Urinary bladder (tissue), 4 donors: ENCODE measurements around the gene KCNIP3. TPM values are rescaled to one million over a fixed set of nuclear protein-coding genes. Genes with fewer than 3 reads are reported as not detected.

Experiments used
- DNase-seq: peaks from one replicate; pipeline ENCODE4 v3.0.0-alpha.2; 2015; ENCODE audit errors: extremely low spot score
- H3K27ac ChIP-seq: one replicate; pipeline ENCODE4 v1.5.1; 2013; ENCODE audit warnings: low read depth, mild to moderate bottlenecking, moderate library complexity
- H3K36me3 ChIP-seq: one replicate; pipeline ENCODE4 v1.6.1; 2013; ENCODE audit warnings: mild to moderate bottlenecking, moderate library complexity; ENCODE audit not compliant: insufficient read depth
- H3K4me1 ChIP-seq: one replicate; pipeline ENCODE4 v1.6.1; 2013; ENCODE audit warnings: mild to moderate bottlenecking, moderate library complexity; ENCODE audit not compliant: insufficient read depth
- H3K4me3 ChIP-seq: one replicate; pipeline ENCODE4 v1.5.1; 2013; ENCODE audit warnings: low read depth, low read length
- WGBS: extraction: QIAGEN DNeasy Blood & Tissue Kit; methylation state at CpG from one replicate; pipeline ENCODE4 v1.1.7; 2013; 5-methylcytosine and 5-hydroxymethylcytosine counted together
- polyA plus RNA-seq: library from polyadenylated mRNA; stranded (reverse); fragments of 200-250 nt; gene quantifications from one replicate; pipeline ENCODE4 v1.2.3, GENCODE V29; 2013
- total RNA-seq: library from RNA; depleted of rRNA; stranded (reverse); fragments of >200 nt; gene quantifications from one replicate; pipeline ENCODE4 v1.2.3, GENCODE V29; 2014
- donor health status: healthy with polysubstance abuse.
- donor health status: healthy.

Gene KCNIP3
- total and polyA plus RNA-seq, 2 donors, result 6.1 to 16.8 TPM

DNA sequence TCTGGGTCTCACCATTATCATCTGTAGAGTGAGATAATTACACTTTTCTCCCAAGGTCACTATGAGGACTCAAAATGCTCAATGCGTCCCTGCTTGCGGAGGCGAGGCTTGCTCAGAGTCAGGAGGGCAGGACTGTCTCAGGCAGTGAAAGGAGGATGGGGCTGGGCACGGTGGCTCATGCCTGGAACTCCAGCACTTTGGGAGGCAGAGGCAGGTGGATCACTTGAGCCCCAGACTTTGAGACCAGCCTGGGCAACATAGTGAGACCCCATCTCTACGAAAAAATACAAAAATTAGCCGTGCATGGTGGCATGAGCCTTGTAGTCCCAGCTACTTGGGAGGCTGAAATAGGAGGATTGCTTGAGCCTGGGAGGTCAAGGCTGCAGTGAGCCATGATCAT is 1.8 kb upstream of the KCNIP3 start:
- Histone ChIP-seq H3K36me3 (no peaks in the 10 kb centered on the region), H3K4me1 (no peaks in the 10 kb centered on the region), H3K4me3 (no peak overlapping the region), H3K27ac (no peak overlapping the region)
- no peak for DNase-seq
- 90% methylated on average over 6 of the region's 6 CpGs for WGBS

DNA sequence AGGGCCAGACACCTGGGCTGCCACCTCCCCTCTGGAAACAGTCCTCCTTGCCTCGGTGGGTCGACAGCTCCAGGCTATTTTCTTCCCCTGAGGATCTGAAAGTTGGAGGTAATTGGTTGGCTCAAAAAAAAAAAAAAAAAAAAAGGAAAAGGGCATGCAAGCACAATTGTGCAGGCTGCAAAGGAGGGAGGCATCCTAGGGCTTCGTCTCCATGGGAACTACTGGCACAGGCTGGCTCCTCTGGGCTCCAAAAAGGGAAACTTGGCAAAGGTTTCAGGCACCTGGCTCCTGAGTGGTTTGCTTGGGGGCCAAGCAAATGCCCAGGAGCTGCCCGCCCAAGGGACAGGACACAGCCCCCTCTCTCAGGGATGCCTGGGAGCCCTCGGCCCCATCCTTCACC is 1.1 kb upstream of the KCNIP3 start:
- Histone ChIP-seq H3K36me3 (no peaks in the 10 kb centered on the region), H3K4me3 (no peak overlapping the region), H3K4me1 (no peaks in the 10 kb centered on the region), H3K27ac (no peak overlapping the region)
- WGBS, result 74% methylated on average over 5 of the region's 5 CpGs
- DNase-seq, result no peak

DNA sequence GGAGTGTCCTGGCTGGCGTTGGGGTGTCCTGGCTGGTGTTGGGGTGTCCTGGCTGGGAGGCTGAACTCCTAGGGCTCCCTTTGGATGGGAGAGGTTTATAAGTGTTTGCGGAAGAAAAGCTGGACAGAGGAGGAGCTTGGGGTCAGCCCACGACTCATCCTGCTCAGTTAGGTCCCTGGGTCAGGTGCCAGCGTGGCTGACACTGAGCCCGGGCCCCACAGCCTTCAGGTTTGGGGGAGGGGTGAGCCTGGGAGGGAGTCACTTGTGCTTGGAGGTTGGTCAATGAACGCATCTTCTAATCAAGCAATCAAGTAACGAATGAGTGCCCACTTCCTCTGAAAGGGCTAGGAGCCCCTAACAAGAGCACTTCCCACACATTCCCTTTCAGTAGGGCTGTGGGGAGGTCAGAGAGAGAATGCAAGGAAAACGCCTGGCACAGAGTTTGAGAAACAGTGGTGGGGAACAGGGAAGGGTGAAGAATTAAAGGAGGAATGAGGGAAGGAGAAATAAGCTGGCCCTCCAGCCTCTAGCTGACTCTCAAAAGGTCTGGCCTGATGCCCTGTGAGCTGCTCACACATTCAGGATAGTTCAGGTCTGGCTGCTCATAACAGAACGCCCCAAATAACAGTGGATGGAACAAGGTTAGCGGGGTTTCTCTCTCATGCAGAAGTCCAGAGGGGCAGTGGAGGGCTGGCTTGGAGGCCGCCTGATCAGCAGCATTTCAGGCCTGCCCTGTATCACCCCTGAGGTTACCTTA is 670 bp downstream of the KCNIP3 start:
- 59% methylated on average over 11 of the region's 11 CpGs for WGBS
- Histone ChIP-seq H3K4me1 (no peaks in the 10 kb centered on the region), H3K36me3 (no peaks in the 10 kb centered on the region), H3K27ac (no peak overlapping the region), H3K4me3 (no peak overlapping the region)
- DNase-seq, result no peak

DNA sequence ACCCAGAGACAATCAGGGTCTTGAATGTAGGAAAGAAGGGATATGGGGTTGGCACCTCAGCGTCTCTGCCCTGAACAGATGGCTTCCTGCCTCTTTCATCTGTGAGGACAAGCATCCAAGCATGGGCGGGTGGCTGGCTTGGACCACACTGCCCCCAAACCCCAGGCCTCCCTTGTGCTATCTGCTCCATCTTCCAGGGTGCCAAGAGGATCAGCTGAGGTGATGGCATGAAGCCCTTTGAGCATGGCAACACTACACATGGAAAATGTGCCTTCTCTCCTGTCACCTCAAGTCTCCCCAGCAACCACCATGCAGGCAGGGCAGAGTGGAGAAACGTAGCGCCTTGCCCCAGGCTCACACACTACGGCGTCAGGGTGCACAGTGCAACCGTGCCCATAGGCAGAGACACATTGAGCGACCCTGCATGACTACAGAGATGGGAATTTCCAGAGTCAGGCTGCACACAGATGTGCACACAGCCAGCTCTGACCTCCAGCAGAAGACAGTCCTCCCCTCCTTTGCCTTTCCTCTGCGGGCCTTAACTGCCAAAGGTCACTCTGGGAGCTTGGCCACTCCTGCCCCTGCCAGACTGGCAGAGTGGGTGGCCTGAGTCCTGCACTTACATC is 1.5 kb downstream of the KCNIP3 start:
- Histone ChIP-seq H3K4me3 (no peak overlapping the region), H3K36me3 (no peaks in the 10 kb centered on the region), H3K4me1 (no peaks in the 10 kb centered on the region), H3K27ac (no peak overlapping the region)
- DNase-seq, result no peak
- 88% methylated on average over 9 of the region's 9 CpGs for WGBS

DNA sequence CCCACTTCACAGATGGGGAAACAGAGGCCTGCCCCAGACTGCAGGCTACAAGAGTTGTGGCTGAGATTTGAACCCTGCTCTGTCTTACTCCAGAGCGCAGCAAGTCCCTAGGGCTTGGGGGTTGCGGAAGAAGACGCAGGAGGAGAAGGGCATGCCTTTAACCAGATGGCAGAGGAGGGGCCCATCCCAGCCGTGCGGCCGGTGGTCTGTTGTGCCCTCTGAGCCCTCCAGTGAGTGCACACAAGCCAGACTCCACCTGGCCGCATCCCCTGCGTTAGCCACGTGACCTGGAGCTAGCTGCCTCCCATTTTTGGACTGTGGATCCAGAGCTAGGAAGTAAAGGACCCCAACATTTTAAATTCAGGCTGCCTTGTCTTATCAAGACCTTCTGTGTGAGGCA is 2.8 kb downstream of the KCNIP3 start:
- H3K36me3 ChIP-seq, result no peaks in the 10 kb centered on the region
- no peak overlapping the region for H3K27ac ChIP-seq
- H3K4me3 ChIP-seq, result no peak overlapping the region
- no peaks in the 10 kb centered on the region for H3K4me1 ChIP-seq
- no peak for DNase-seq
- 80% methylated on average over 9 of the region's 9 CpGs for WGBS

DNA sequence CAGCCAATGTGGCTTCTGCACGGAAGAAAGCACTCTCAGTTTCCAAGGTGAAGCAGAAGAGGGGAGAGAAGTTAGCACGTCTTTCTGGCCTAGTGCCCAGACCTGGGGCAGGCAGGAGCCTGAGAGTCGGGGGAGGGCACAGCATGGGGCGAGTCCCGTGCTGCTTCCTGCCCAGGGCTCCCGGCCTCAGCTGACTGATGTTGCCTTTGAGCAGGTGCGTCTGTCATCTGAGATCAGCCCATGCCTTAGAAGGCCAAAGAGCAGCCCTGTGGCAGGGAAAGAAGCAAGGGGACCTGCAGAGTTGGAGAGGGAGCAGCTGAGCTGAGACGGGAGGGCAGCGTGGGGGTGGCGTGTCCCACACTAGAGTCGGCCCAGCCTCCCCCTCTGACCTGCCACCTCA is 3.3 kb downstream of the KCNIP3 start:
- Histone ChIP-seq H3K4me1 (no peaks in the 10 kb centered on the region), H3K36me3 (no peaks in the 10 kb centered on the region), H3K4me3 (no peak overlapping the region), H3K27ac (no peak overlapping the region)
- 37% methylated on average over 11 of the region's 11 CpGs for WGBS
- DNase-seq, result peak; percentile 14

DNA sequence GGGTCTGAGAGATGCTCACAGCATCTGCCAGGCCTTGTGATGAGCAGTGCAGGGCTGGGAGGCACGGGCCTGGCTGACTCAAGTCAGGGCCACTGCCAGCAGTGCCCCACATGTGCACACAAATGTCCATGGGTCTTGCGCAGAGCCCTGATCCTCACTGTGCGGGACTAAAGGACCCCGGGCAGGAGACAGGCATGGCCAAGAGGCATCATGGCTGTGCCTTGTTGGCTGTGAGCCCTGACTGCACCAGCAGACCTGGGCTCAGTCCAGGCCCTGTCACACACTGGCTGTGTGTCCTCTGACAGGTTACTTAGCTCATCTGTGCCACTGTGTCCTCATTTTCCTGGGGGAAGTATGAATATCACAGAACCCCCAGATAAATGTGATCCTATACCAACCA is 4.0 kb downstream of the KCNIP3 start:
- no peak overlapping the region for H3K4me3 ChIP-seq
- no peaks in the 10 kb centered on the region for H3K4me1 ChIP-seq
- no peaks in the 10 kb centered on the region for H3K36me3 ChIP-seq
- no peak for DNase-seq
- WGBS, result 78% methylated on average over 4 of the region's 4 CpGs
- H3K27ac ChIP-seq, result no peak overlapping the region

DNA sequence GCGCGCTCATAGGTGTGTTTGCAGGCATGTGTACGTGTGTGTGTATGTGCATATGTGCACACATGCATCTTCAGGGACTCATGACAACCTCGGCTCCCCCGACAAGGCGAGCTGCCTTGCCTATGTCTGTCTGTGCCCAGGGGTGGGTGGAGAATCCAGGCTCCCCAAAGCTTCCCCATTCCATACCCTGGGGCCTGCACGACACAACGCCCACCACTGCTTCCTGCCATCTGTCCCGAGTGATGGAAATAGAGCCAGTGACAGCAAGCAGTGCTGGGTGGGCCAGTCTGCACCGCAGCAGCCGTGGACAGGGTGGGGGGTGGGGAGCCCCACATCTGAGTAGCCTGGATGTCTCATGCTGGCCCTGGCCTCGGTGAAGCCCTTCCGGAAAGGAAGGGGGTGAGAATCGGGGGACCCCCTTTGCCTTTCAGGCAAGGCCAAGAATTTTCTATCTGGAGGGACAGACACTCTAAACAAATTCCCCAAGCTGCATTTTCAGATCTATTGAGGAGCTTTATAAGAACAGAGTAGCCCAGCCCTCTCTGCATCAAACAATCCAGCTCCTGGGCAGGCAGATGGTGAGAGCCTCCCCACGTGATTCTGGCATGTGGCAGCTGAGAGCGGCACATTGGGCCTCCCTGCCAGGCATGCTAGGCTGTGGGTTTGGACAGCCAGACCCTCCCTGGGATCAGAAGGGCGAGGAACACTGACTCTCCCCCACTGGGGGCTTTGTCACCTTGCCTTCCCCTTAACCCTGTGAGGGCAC is 4.9 kb downstream of the KCNIP3 start:
- H3K4me1 ChIP-seq, result no peaks in the 10 kb centered on the region
- H3K36me3 ChIP-seq, result no peaks in the 10 kb centered on the region
- H3K4me3 ChIP-seq, result no peak overlapping the region
- no peak for DNase-seq
- WGBS, result 71% methylated on average over 17 of the region's 17 CpGs
- no peak overlapping the region for H3K27ac ChIP-seq

DNA sequence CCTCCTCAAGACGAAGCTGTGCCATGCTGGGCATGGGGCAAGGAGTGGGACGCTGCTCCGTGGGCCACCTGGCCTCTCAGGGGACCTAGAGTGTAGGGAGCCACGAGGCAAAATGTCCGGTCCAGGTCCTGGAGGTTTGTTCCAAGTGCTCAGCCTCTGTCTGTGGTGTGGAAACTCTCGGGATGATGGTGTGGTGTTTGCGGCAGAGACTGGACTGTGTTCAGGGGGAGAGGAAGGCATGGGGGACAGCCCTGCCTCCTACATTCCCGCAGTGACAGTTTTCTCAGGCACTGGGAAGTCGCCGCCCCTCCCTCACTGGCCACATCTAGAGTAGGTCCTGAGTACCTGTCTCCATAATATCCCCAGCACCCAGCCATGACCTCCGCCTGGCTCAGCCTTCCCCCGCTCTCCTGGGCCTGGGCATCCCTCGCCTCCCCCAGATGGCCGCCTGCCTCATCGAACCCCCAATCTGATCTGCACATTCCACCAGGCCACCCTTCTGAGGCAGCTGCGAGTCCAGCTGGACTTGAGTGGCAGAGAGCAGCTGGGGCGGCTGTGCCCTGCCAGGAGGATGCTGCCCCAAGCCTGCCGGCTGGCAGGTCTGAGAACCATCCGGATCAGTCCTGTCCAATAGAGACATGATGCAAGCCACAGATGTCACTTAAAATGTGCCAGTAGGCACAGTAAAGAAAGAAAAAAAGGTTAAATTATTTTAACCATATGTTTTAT is 6.2 kb downstream of the KCNIP3 start:
- 83% methylated on average over 19 of the region's 19 CpGs for WGBS
- no peaks in the 10 kb centered on the region for H3K36me3 ChIP-seq
- H3K4me1 ChIP-seq, result no peaks in the 10 kb centered on the region
- no peak overlapping the region for H3K4me3 ChIP-seq
- DNase-seq, result no peak
- no peak overlapping the region for H3K27ac ChIP-seq

DNA sequence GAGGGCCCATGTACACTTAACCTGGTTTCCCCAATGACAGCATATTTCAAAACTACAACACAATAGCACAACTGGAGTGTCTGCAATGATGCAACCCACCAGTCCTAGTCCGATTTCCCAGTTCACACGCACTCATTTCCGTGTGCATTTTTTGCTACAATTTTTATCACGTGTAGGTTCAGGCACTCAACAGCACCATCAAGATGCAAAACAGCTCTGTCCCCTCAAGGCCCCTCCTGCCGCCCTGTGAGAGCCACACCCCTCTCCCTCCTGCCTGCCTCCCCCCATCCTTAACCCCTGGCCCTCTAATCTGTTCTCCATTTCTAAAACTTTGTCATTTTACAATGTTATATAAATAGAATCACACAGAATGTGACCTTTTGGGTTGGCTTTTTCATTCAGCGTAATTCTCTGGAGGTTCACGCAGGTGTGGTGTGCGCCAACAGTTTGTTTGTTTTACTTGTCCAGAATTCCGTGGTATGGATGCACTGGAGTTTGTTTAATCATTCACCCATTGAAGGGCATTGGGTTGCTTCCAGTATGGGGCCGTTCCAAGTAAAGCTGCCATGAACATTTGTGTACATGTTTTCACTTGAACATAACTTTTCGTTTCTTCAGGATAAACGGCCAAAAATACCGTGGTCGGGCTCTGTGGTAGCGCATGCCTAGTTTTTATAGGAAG is 8.4 kb downstream of the KCNIP3 start:
- H3K4me3 ChIP-seq, result no peak overlapping the region
- H3K27ac ChIP-seq, result no peak overlapping the region
- H3K36me3 ChIP-seq, result no peaks in the 10 kb centered on the region
- peak; percentile 21 for DNase-seq
- WGBS, result 48% methylated on average over 15 of the region's 15 CpGs
- no peaks in the 10 kb centered on the region for H3K4me1 ChIP-seq

DNA sequence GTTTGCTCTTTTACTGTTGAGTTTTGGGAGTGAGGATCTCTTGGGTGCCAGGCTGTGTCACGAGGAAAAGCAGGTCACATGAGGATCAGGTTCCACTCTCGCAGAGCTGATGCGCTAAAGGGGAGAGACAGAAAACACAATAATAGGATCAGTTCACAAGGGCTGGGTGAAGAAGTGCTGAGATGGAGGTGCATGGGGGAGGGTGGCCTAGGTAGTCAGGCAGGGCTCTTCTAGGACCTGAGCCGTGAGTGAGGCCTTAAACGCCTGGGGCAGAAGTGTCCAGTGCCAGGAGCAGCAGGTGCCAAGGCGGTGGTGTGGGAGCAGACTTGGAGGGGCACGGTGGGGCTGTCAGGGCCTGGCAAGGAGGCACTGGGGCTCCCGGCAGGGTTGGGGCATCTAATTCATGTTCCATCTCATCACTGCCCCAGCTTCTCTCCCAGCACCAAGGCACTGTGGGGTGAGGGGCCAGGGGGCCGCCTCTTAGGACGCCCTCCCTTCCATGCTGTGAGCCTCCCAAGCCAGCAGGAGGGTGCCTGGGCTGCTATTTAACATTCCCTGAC is 9.3 kb downstream of the KCNIP3 start:
- DNase-seq, result no peak
- H3K27ac ChIP-seq, result no peak overlapping the region
- no peaks in the 10 kb centered on the region for H3K36me3 ChIP-seq
- WGBS, result 92% methylated on average over 10 of the region's 10 CpGs
- H3K4me3 ChIP-seq, result no peak overlapping the region
- no peaks in the 10 kb centered on the region for H3K4me1 ChIP-seq

DNA sequence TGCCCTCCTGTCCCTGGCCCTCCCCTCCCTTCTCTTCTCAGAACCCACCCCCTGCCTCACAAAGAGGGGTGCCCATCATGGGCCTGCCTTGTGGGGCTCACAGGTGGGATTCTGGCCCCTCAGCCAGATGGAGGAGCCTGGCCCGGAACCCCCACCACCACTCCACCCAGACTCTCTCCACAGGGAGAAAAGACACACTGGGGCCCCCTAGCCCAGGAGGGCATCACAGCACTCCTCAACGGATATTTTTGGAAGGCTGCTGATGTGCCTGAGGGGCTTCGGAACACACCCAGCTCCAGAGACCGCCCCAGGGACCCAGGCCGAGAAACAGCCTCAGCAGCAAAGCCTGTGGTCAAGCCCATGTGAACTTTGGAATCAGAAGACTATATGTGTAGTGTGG is 9.9 kb downstream of the KCNIP3 start:
- Histone ChIP-seq H3K4me1 (no peaks in the 10 kb centered on the region), H3K4me3 (no peak overlapping the region), H3K27ac (no peak overlapping the region), H3K36me3 (no peaks in the 10 kb centered on the region)
- no peak for DNase-seq
- 88% methylated on average over 5 of the region's 5 CpGs for WGBS

DNA sequence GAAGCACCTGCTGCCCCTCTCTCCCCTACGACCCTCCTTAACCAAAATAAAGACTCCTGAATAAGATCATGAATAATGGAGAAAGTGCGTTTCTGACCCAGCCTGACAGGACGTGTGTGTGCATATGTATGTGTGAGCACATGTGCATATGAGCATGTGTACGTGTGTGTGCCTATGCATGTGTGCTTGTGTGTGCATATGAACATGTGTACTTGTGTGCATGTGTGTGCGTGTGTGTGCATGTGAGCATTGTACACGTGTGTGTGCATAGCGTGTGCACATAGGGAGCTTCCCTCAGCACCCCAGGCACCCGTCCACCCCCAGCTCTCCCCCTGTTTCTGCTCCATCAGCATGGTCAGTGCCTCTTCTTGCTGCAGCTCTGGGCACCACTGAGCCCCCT is 10.7 kb downstream of the KCNIP3 start:
- Histone ChIP-seq H3K36me3 (no peaks in the 10 kb centered on the region), H3K4me3 (no peak overlapping the region), H3K4me1 (no peaks in the 10 kb centered on the region), H3K27ac (no peak overlapping the region)
- WGBS, result 74% methylated on average over 8 of the region's 8 CpGs
- no peak for DNase-seq
